ENCODE measurements around the gene GGTLC2. TPM values are rescaled to one million over a fixed set of nuclear protein-coding genes. Genes with fewer than 3 reads are reported as not detected.
"Not testable (repeated sequence)": the region's sequence is repeated elsewhere in the genome, so short reads cannot be mapped to it uniquely, and the experiment has no call there.

The GGTLC2 gene
- total RNA-seq, 1 donor from 2014 or later: not detected

DNA sequence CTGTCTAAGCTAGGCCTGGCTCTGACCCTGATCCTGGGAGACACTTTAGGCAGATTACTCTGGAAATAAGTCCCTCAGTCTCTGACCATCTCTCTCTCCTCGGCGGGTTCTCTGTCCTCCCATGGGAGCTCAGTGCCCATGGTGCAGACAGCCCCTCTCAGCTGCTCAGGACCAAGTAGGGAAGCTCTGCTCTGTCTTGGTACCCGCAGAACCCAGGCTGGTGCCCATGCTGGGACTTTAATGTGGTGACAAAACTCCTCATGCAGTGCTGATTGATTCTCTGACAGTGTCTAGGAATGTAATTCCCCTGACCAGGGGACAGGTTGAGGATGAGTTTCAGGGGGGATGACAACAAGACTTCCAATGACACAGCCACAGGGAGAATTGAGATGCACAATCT is 30.3 kb upstream of the GGTLC2 start:
- H3K9me3 ChIP-seq (replicated peaks): no peaks in the 10 kb centered on the region
- no peak overlapping the region for H3K27ac ChIP-seq (replicated peaks)
- DNase-seq: no peak
- no peak overlapping the region for H3K4me3 ChIP-seq
- TF ChIP-seq, protein P1, sequence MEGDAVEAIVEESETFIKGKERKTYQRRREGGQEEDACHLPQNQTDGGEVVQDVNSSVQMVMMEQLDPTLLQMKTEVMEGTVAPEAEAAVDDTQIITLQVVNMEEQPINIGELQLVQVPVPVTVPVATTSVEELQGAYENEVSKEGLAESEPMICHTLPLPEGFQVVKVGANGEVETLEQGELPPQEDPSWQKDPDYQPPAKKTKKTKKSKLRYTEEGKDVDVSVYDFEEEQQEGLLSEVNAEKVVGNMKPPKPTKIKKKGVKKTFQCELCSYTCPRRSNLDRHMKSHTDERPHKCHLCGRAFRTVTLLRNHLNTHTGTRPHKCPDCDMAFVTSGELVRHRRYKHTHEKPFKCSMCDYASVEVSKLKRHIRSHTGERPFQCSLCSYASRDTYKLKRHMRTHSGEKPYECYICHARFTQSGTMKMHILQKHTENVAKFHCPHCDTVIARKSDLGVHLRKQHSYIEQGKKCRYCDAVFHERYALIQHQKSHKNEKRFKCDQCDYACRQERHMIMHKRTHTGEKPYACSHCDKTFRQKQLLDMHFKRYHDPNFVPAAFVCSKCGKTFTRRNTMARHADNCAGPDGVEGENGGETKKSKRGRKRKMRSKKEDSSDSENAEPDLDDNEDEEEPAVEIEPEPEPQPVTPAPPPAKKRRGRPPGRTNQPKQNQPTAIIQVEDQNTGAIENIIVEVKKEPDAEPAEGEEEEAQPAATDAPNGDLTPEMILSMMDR (IDR thresholded peaks at IDR 0.05; ENCODE audit: borderline replicate concordance): no peak
- no peaks in the 10 kb centered on the region for H3K4me1 ChIP-seq
- peaks cover 40% of the 10 kb centered on the region for H3K27me3 ChIP-seq (ENCODE audit: low read depth)
- H3K36me3 ChIP-seq: no peaks in the 10 kb centered on the region
- intact Hi-C loops (cut with micrococcal nuclease): no loop called here

DNA sequence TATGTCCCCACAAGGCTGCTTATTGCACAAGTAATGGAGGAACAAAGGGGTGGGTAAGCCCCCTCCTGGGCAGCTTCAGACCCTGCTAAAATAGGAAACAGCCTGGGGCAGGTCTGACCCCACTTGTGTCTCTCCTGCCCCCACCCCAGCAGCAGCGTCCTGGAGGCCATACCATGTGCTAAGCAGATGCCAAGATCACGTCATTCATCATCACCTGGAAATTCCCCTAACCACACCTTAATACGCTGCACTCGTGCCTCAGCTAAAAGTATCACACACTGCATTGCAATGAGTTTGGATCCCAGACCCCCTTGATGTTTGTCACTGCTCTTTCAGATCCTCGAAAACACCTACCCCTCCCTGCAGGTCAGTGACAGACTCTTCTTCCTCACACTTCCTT is 27.8 kb upstream of the GGTLC2 start:
- no peak for DNase-seq
- Histone ChIP-seq H3K4me1 (no peaks in the 10 kb centered on the region), H3K4me3 (no peak overlapping the region), H3K36me3 (no peaks in the 10 kb centered on the region), H3K9me3 (replicated peaks) (no peaks in the 10 kb centered on the region), H3K27ac (replicated peaks) (no peak overlapping the region), H3K27me3 (ENCODE audit: low read depth) (peaks cover 40% of the 10 kb centered on the region)
- TF ChIP-seq, protein P1 (IDR thresholded peaks at IDR 0.05; ENCODE audit: borderline replicate concordance): no peak
- intact Hi-C loops (cut with micrococcal nuclease): no loop called here

DNA sequence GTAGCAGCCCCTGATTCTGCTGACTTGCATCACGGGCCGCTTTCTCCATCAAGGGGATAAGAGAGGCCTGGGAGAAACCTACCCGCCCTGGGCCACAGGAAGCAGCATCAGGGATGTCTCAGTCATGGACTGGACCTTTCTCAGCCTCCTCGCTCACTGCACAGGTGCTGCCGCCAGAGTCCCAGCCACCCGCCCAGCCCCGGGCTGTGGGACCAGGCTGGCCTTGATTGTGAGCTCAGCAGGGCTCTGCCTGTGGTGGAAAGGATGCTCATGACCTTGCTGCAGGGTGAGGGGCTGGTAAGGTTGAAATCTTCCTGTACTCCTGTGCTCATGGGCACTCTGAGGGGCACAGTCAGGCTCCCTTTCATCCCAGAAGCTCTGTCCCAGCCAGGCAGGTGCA is 26.0 kb upstream of the GGTLC2 start:
- intact Hi-C loops (cut with micrococcal nuclease): no loop called here
- no peak overlapping the region for H3K4me3 ChIP-seq
- no peaks in the 10 kb centered on the region for H3K4me1 ChIP-seq
- no peak overlapping the region for H3K27ac ChIP-seq (replicated peaks)
- TF ChIP-seq, protein P1 (IDR thresholded peaks at IDR 0.05; ENCODE audit: borderline replicate concordance): no peak
- no peaks in the 10 kb centered on the region for H3K9me3 ChIP-seq (replicated peaks)
- no peak for DNase-seq
- H3K27me3 ChIP-seq (ENCODE audit: low read depth): peaks cover 40% of the 10 kb centered on the region
- H3K36me3 ChIP-seq: no peaks in the 10 kb centered on the region

GRCh38 chr22:22618923-22619322 is 25.5 kb upstream of the GGTLC2 start:
- no peak overlapping the region for H3K4me3 ChIP-seq
- TF ChIP-seq, protein P1 (IDR thresholded peaks at IDR 0.05; ENCODE audit: borderline replicate concordance): no peak
- H3K4me1 ChIP-seq: no peaks in the 10 kb centered on the region
- intact Hi-C loops (cut with micrococcal nuclease): no loop called here
- H3K27ac ChIP-seq (replicated peaks): no peak overlapping the region
- H3K9me3 ChIP-seq (replicated peaks): no peaks in the 10 kb centered on the region
- no peaks in the 10 kb centered on the region for H3K36me3 ChIP-seq
- DNase-seq: no peak
- peaks cover 40% of the 10 kb centered on the region for H3K27me3 ChIP-seq (ENCODE audit: low read depth)

GRCh38 chr22:22619765-22620414 is 24.5 kb upstream of the GGTLC2 start:
- Histone ChIP-seq H3K4me1 (no peaks in the 10 kb centered on the region), H3K36me3 (no peaks in the 10 kb centered on the region), H3K4me3 (no peak overlapping the region), H3K27me3 (ENCODE audit: low read depth) (peaks cover 39% of the 10 kb centered on the region), H3K9me3 (replicated peaks) (no peaks in the 10 kb centered on the region), H3K27ac (replicated peaks) (no peak overlapping the region)
- intact Hi-C loops (cut with micrococcal nuclease): no loop called here
- no peak for DNase-seq
- TF ChIP-seq, protein P1 (IDR thresholded peaks at IDR 0.05; ENCODE audit: borderline replicate concordance): no peak

GRCh38 chr22:22628546-22629495 is 15.6 kb upstream of the GGTLC2 start:
- H3K9me3 ChIP-seq (replicated peaks); H3K36me3 ChIP-seq; DNase-seq; H3K4me1 ChIP-seq; H3K4me3 ChIP-seq; H3K27me3 ChIP-seq (ENCODE audit: low read depth); H3K27ac ChIP-seq (replicated peaks); intact Hi-C loops (cut with micrococcal nuclease): not testable (repeated sequence)

GRCh38 chr22:22631223-22631652 is 13.2 kb upstream of the GGTLC2 start:
- intact Hi-C loops (cut with micrococcal nuclease); H3K9me3 ChIP-seq (replicated peaks); H3K27me3 ChIP-seq (ENCODE audit: low read depth); H3K27ac ChIP-seq (replicated peaks); H3K4me3 ChIP-seq; DNase-seq; H3K36me3 ChIP-seq; H3K4me1 ChIP-seq: not testable (repeated sequence)

- H3K4me1 ChIP-seq; H3K9me3 ChIP-seq (replicated peaks); H3K4me3 ChIP-seq; intact Hi-C loops (cut with micrococcal nuclease); DNase-seq; H3K27me3 ChIP-seq (ENCODE audit: low read depth); H3K27ac ChIP-seq (replicated peaks); H3K36me3 ChIP-seq: not testable (repeated sequence)
Observed at GRCh38 chr22:22632226-22632625, 12.2 kb upstream of the GGTLC2 start.
